ENCODE data around the gene HEYL.

DNA sequence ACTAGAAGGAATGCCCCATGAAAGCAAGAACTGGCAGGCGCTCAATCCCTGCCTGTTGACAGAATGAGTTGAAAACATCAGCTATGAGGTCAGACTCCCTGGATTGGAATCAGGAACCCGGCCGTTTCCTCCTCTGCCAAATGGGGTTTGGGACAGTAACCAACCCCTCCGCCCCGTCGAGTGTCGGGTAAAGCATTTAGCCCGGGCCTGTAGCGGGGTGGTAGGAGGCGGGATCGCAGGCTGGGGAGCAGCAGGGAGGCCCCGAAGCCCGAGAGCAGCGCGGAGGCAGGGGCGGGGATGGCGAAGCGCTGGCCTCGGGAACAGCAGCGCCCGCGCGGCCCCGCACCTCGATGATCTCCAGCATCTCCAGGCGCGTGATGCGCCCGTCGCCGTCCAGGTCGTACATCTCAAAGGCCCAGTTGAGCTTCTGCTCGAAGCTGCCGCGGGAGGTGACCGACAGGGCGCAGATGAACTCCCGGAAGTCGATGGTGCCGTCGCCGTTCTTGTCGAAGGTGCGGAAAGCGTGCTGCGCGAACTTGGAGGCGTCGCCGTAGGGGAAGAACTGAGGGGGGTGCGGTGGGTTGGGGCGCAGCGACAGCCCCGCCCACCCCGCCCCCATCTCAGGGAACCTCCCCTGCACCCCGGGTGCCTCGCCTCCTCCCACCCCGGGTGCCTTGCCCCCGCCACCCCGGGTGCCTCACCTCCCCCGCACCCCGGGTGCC, 44.3 kb upstream of the HEYL start:
- TF ChIP-seq, protein P1, sequence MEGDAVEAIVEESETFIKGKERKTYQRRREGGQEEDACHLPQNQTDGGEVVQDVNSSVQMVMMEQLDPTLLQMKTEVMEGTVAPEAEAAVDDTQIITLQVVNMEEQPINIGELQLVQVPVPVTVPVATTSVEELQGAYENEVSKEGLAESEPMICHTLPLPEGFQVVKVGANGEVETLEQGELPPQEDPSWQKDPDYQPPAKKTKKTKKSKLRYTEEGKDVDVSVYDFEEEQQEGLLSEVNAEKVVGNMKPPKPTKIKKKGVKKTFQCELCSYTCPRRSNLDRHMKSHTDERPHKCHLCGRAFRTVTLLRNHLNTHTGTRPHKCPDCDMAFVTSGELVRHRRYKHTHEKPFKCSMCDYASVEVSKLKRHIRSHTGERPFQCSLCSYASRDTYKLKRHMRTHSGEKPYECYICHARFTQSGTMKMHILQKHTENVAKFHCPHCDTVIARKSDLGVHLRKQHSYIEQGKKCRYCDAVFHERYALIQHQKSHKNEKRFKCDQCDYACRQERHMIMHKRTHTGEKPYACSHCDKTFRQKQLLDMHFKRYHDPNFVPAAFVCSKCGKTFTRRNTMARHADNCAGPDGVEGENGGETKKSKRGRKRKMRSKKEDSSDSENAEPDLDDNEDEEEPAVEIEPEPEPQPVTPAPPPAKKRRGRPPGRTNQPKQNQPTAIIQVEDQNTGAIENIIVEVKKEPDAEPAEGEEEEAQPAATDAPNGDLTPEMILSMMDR (IDR thresholded peaks at IDR 0.05; ENCODE audit: low read length) = no peak
- no peak for TF ChIP-seq EZH2 (optimal IDR thresholded peaks at IDR 0.05; ENCODE audit: low read depth, low read length)

All from MM.1S (cell line).